HCT116 (cell line): ENCODE data around the gene AFF1. TPM values are rescaled to one million over a fixed set of nuclear protein-coding genes. Genes with fewer than 3 reads are reported as not detected.

ENCODE experiments used
- ATAC-seq: fragments of 200-7000 bp; cut with Tn5 transposase; 2 replicates; pipeline ENCODE4 v1.9.1; 2020; ENCODE audit warnings: mild to moderate bottlenecking, moderate library complexity
- BruUV-seq: library from RNA; stranded (reverse); fragments of 400-500 nt; replicated peaks from 2 replicates; lab custom pipeline; 2021; lab: Mats Ljungman, UMichigan
- CTCF ChIA-PET: fragments of 300-600 bp; sonication (Branson Sonifier 250); formaldehyde crosslinking; loops from one replicate; lab custom pipeline; 2021; ENCODE audit warnings: antibody characterized with exemption; lab: Charles Lee
- POLR2A ChIA-PET: fragments of 300-600, 350-600 bp; sonication (Branson Sonifier 250); formaldehyde crosslinking; loops from one replicate; lab custom pipeline; 2021; ENCODE audit warnings: antibody characterized with exemption; lab: Charles Lee
- RAD21 ChIA-PET, 2 experiments: fragments of 300-600 bp; sonication (Branson Sonifier 250); formaldehyde crosslinking; loops; one replicate each; lab custom pipeline; 2023; ENCODE audit warnings: low total read pairs in 2 of 2; ENCODE audit not compliant: uncharacterized antibody in 2 of 2, unreplicated experiment in 2 of 2, low non-redundant PET in 1 of 2; lab: Charles Lee
- DNase-seq: peaks from one replicate; pipeline ENCODE4 v3.0.0-alpha.2; 2010; ENCODE audit warnings: low read depth, low spot score
- H2AFZ ChIP-seq: fragments of 200-600 bp; shearing (Covaris generic), sonication (generic); 2 replicates; pipeline ENCODE4 v1.6.1; 2017; ENCODE audit warnings: low read depth, mixed run types, mixed read lengths, antibody characterized with exemption, low read length; ENCODE audit not compliant: poor library complexity, severe bottlenecking
- H3K27ac ChIP-seq: 2 replicates; pipeline ENCODE4 v1.5.1; 2012; ENCODE audit warnings: low read depth, low read length
- H3K27me3 ChIP-seq: fragments of 200-600 bp; sonication (generic); 2 replicates; pipeline ENCODE4 v1.6.1; 2016; ENCODE audit warnings: mixed run types, low read length, mixed read lengths; ENCODE audit not compliant: insufficient read depth
- H3K36me3 ChIP-seq, 2 experiments: fragments of 200-500 bp in 1 of 2; fragments of 200-600 bp in 1 of 2; sonication (Bioruptor generic) in 1 of 2; sonication (generic) in 1 of 2; 2 replicates each; pipeline versions ENCODE4 v1.5.1 to v1.6.1; 2014 to 2016; ENCODE audit warnings: low read length in 2 of 2, inconsistent platforms in 1 of 2, mixed read lengths in 1 of 2, mixed run types in 1 of 2; ENCODE audit not compliant: insufficient read depth in 2 of 2, control insufficient read depth in 1 of 2
- H3K4me1 ChIP-seq, 2 experiments: fragments of 200-600 bp in 1 of 2; sonication (generic) in 1 of 2; 2 replicates each; pipeline versions ENCODE4 v1.5.1 to v1.6.1; 2012 to 2017; ENCODE audit warnings: low read length in 2 of 2, inconsistent platforms in 1 of 2, mild to moderate bottlenecking in 1 of 2, mixed read lengths in 1 of 2, mixed run types in 1 of 2, moderate library complexity in 1 of 2; ENCODE audit not compliant: insufficient read depth in 2 of 2, control insufficient read depth in 1 of 2
- H3K4me2 ChIP-seq: fragments of 200-600 bp; sonication (generic); 2 replicates; pipeline ENCODE4 v1.6.1; 2017; ENCODE audit warnings: mixed run types, low read length, mixed read lengths
- H3K4me3 ChIP-seq, 2 experiments: fragments of 200-600 bp in 1 of 2; sonication (generic) in 1 of 2; replicated peaks in 1 of 2; 2 replicates each; pipeline ENCODE4 v1.5.1; 2011 to 2016; ENCODE audit warnings: low read length in 2 of 2, control low read depth in 1 of 2, low read depth in 1 of 2, mild to moderate bottlenecking in 1 of 2, mixed read lengths in 1 of 2, mixed run types in 1 of 2
- H3K79me2 ChIP-seq: fragments of 200-600 bp; sonication (generic); 2 replicates; pipeline ENCODE4 v1.6.1; 2017; ENCODE audit warnings: mild to moderate bottlenecking, mixed run types, low read length, moderate library complexity, mixed read lengths; ENCODE audit not compliant: insufficient read depth
- H3K9ac ChIP-seq: fragments of 200-600 bp; sonication (generic); 2 replicates; pipeline ENCODE4 v1.6.1; 2016; ENCODE audit warnings: low read length, mixed read lengths
- H3K9me2 ChIP-seq: fragments of 200-600 bp; sonication (generic), shearing (Covaris generic); 2 replicates; pipeline ENCODE4 v1.6.1; 2017; ENCODE audit warnings: mixed run types, mild to moderate bottlenecking, moderate library complexity; ENCODE audit not compliant: insufficient read depth
- H3K9me3 ChIP-seq, 2 experiments: fragments of 200-500 bp in 1 of 2; fragments of 200-600 bp in 1 of 2; sonication (Bioruptor generic) in 1 of 2; sonication (generic) in 1 of 2; 2 replicates each; pipeline ENCODE4 v1.6.1; 2014 to 2017; ENCODE audit warnings: low read length in 2 of 2, mixed read lengths in 2 of 2, inconsistent platforms in 1 of 2, low read depth in 1 of 2, mild to moderate bottlenecking in 1 of 2, mixed run types in 1 of 2, moderate library complexity in 1 of 2; ENCODE audit not compliant: control insufficient read depth in 1 of 2, insufficient read depth in 1 of 2
- H4K20me1 ChIP-seq: fragments of 200-600 bp; sonication (generic), shearing (Covaris generic); 2 replicates; pipeline ENCODE4 v1.6.1; 2017; ENCODE audit warnings: mixed run types, mild to moderate bottlenecking, moderate library complexity; ENCODE audit not compliant: insufficient read depth
- ATF3 ChIP-seq: IDR thresholded peaks from 2 replicates; pipeline ENCODE4 v1.6.1; 2012
- EGR1 ChIP-seq: IDR thresholded peaks from 2 replicates; pipeline ENCODE4 v1.6.1; 2012; ENCODE audit warnings: low read depth
- ELF1 ChIP-seq: IDR thresholded peaks from 2 replicates; pipeline ENCODE4 v1.6.1; 2012; ENCODE audit warnings: low read depth, borderline replicate concordance
- EZH2 ChIP-seq: fragments of 200-600 bp; sonication (generic); IDR thresholded peaks from 2 replicates; pipeline ENCODE4 v1.6.1; 2017; ENCODE audit warnings: antibody characterized with exemption, mixed run types
- FOSL1 ChIP-seq: IDR thresholded peaks from 2 replicates; pipeline ENCODE4 v1.6.1; 2012; ENCODE audit warnings: low read depth
- JUND ChIP-seq: IDR thresholded peaks from 2 replicates; pipeline ENCODE4 v1.6.1; 2012
- POLR2A ChIP-seq: IDR thresholded peaks from 2 replicates; pipeline ENCODE4 v1.7.0; 2011; ENCODE audit warnings: borderline replicate concordance; ENCODE audit not compliant: insufficient read depth, insufficient read length; ENCODE audit errors: extremely low read depth
- RAD21 ChIP-seq: IDR thresholded peaks from 2 replicates; pipeline ENCODE4 v1.6.1; 2012; ENCODE audit warnings: low read depth, mild to moderate bottlenecking
- REST ChIP-seq: IDR thresholded peaks from 2 replicates; pipeline ENCODE4 v1.6.1; 2012; ENCODE audit warnings: low read depth
- SIN3A ChIP-seq: IDR thresholded peaks from 2 replicates; pipeline ENCODE4 v1.6.1; 2012; ENCODE audit warnings: low read depth
- SP1 ChIP-seq: IDR thresholded peaks from 2 replicates; pipeline ENCODE4 v1.6.1; 2012; ENCODE audit warnings: low read depth
- SRF ChIP-seq: IDR thresholded peaks from 2 replicates; pipeline ENCODE4 v1.6.1; 2012; ENCODE audit warnings: low read depth
- TCF7L2 ChIP-seq: IDR thresholded peaks from 2 replicates; pipeline ENCODE4 v1.7.0; 2011; ENCODE audit warnings: borderline replicate concordance, inconsistent platforms; ENCODE audit not compliant: insufficient read depth, insufficient read length; ENCODE audit errors: extremely low read depth
- YY1 ChIP-seq: IDR thresholded peaks from 2 replicates; pipeline ENCODE4 v1.6.1; 2011; ENCODE audit warnings: low read length, low read depth, moderate library complexity, mild to moderate bottlenecking; ENCODE audit not compliant: insufficient replicate concordance; ENCODE audit errors: extremely low read depth
- ZFX ChIP-seq: fragments of 450-650 bp; IDR thresholded peaks from 2 replicates; pipeline ENCODE4 v1.6.1; 2017
- ZNF274 ChIP-seq: fragments of 200-500 bp; sonication (Bioruptor generic); IDR thresholded peaks from 2 replicates; pipeline ENCODE4 v1.6.1; 2014; ENCODE audit warnings: mild to moderate bottlenecking, low read depth, low read length, inconsistent platforms
- intact Hi-C: fragments of 100-400 bp; cut with micrococcal nuclease; formaldehyde crosslinking; loops from 2 replicates; pipeline ENCODE4 v1.10.0; 2022
- total RNA-seq: library from RNA; stranded (reverse); gene quantifications from one replicate; pipeline ENCODE4 v1.2.1, GENCODE V29; 2021; ENCODE audit not compliant: unreplicated experiment
- TF ChIP-seq, protein P1 (sequence below): IDR thresholded peaks from 2 replicates; pipeline ENCODE4 v1.6.1; 2011; ENCODE audit warnings: mild to moderate bottlenecking, low read length, moderate library complexity; ENCODE audit not compliant: insufficient replicate concordance; ENCODE audit errors: extremely low read depth
- TF ChIP-seq, protein P2 (sequence below), 3 experiments: fragments of 200-600 bp in 1 of 3; sonication (generic) in 1 of 3; IDR thresholded peaks in 2 of 3; conservative IDR thresholded peaks in 1 of 3; 2 replicates each; pipeline ENCODE4 v1.5.1; 2012 to 2017; ENCODE audit warnings: low read depth in 2 of 3, low read length in 2 of 3, antibody characterized with exemption in 1 of 3, borderline replicate concordance in 1 of 3, control low read depth in 1 of 3, mild to moderate bottlenecking in 1 of 3, mixed read lengths in 1 of 3, mixed run types in 1 of 3, moderate library complexity in 1 of 3; ENCODE audit not compliant: insufficient read depth in 1 of 3

AFF1 gene
- total RNA-seq, 1 experiment from 2014 or later = 43.1 TPM

GRCh38 chr4:87054900-87055299 lies 120.1 kb downstream of the AFF1 start:
- Histone ChIP-seq H3K36me3 (no peaks in the 10 kb centered on the region), H4K20me1 (no peaks in the 10 kb centered on the region), H3K9me3 (no peaks in the 10 kb centered on the region), H3K9ac (no peak overlapping the region), H3K9me2 (no peaks in the 10 kb centered on the region), H3K4me3 (no peak overlapping the region), H3K27ac (no peak overlapping the region), H3K79me2 (peaks cover 10% of the 10 kb centered on the region; the same call in 1 of the 2 replicates)
- ChIA-PET RAD21 (no interaction called here), CTCF (no interaction called here)
- no peak for ATAC-seq
- DNase-seq = no peak
- intact Hi-C loops = no loop called here
- TF ChIP-seq EZH2 (no peak), TCF7L2 (no peak), ZFX (no peak), ATF3 (no peak), YY1 (no peak), SP1 (no peak), ZNF274 (no peak), REST (no peak), POLR2A (no peak), RAD21 (no peak), SRF (no peak), FOSL1 (no peak), EGR1 (no peak), ELF1 (no peak), JUND (no peak), SIN3A (no peak)
- TF ChIP-seq, protein P1, sequence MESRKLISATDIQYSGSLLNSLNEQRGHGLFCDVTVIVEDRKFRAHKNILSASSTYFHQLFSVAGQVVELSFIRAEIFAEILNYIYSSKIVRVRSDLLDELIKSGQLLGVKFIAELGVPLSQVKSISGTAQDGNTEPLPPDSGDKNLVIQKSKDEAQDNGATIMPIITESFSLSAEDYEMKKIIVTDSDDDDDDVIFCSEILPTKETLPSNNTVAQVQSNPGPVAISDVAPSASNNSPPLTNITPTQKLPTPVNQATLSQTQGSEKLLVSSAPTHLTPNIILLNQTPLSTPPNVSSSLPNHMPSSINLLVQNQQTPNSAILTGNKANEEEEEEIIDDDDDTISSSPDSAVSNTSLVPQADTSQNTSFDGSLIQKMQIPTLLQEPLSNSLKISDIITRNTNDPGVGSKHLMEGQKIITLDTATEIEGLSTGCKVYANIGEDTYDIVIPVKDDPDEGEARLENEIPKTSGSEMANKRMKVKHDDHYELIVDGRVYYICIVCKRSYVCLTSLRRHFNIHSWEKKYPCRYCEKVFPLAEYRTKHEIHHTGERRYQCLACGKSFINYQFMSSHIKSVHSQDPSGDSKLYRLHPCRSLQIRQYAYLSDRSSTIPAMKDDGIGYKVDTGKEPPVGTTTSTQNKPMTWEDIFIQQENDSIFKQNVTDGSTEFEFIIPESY = no peak
- TF ChIP-seq, protein P2, sequence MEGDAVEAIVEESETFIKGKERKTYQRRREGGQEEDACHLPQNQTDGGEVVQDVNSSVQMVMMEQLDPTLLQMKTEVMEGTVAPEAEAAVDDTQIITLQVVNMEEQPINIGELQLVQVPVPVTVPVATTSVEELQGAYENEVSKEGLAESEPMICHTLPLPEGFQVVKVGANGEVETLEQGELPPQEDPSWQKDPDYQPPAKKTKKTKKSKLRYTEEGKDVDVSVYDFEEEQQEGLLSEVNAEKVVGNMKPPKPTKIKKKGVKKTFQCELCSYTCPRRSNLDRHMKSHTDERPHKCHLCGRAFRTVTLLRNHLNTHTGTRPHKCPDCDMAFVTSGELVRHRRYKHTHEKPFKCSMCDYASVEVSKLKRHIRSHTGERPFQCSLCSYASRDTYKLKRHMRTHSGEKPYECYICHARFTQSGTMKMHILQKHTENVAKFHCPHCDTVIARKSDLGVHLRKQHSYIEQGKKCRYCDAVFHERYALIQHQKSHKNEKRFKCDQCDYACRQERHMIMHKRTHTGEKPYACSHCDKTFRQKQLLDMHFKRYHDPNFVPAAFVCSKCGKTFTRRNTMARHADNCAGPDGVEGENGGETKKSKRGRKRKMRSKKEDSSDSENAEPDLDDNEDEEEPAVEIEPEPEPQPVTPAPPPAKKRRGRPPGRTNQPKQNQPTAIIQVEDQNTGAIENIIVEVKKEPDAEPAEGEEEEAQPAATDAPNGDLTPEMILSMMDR (IDR thresholded peaks at IDR 0.05 in 2 of 3, conservative IDR thresholded peaks at IDR 0.05 in 1 of 3; ENCODE audit: borderline replicate concordance in 1 of 3, insufficient read depth in 1 of 3, low read depth in 2 of 3, low read length in 2 of 3) = no peak
- TF ChIP-seq, all 23 proteins: peak for 0
- POLR2A ChIA-PET = no interaction called here
- Histone ChIP-seq H3K27me3 (no peaks in the 10 kb centered on the region), H2AFZ (no peak overlapping the region), H3K4me2 (no peak overlapping the region), H3K4me1 (peaks cover 18 to 21% of the 10 kb centered on the region in 2 experiments)
- no TSS peak for BruUV-seq
